DOHH2 (cell line): ENCODE results near the gene PLCD4.
A peak's percentile ranks its signal among the peaks of the same experiment; 100 is the strongest.

Experiments
- CTCF ChIP-seq: fragments of 200-600 bp; sonication (generic); IDR thresholded peaks from one replicate; pipeline ENCODE4 v1.5.1; 2014; ENCODE audit warnings: antibody characterized with exemption, mild to moderate bottlenecking, low read depth, low read length; ENCODE audit not compliant: poor library complexity, severe bottlenecking
- EZH2phosphoT487 ChIP-seq: fragments of 200-600 bp; sonication (generic); IDR thresholded peaks from 2 replicates; pipeline ENCODE4 v1.6.1; 2017; ENCODE audit warnings: borderline replicate concordance, mild to moderate bottlenecking, antibody characterized with exemption, low read length, moderate library complexity, mixed read lengths

- TF ChIP-seq CTCF: peak; percentile 93
- TF ChIP-seq EZH2phosphoT487: no peak
Observed at GRCh38 chr2:218648088-218648786, 40.5 kb downstream of the PLCD4 start.
